22Rv1 (cell line): ENCODE data around the gene ANLN.

ENCODE experiments used
- H3K27ac ChIP-seq: fragments of 450-650 bp; 2 replicates; pipeline ENCODE4 v1.5.1; 2017
- CTCF ChIP-seq: fragments of 450-650 bp; IDR thresholded peaks from 2 replicates; pipeline ENCODE4 v1.5.1; 2017; ENCODE audit warnings: mild to moderate bottlenecking
- ZFX ChIP-seq: fragments of 450-650 bp; IDR thresholded peaks from 2 replicates; pipeline ENCODE4 v1.6.1; 2017; ENCODE audit warnings: antibody characterized with exemption, borderline replicate concordance

The ANLN gene

DNA sequence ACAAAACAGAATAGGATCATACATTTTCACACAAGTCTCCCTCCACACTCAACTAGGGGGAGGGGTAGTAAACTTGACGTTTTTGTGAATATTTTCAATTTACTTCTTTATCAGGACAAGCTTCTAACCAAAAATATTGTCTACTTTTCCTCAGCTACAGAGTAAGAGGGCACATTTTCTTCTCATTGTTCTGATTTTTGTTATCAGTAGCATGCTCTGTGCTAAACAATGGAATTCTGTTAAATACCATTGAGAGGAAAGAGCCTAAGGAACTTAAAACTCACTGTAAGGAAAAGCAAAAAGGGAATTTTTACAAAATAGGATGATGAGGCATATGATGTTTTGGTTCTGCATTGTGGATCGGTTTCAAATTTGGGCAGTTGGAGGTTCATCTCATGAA is 41.2 kb downstream of the ANLN start:
- no peak overlapping the region for H3K27ac ChIP-seq
- no peak for TF ChIP-seq CTCF
- TF ChIP-seq ZFX = no peak

GRCh38 chr7:36438211-36438610 is 48.5 kb downstream of the ANLN start:
- no peak overlapping the region for H3K27ac ChIP-seq
- TF ChIP-seq CTCF = no peak
- TF ChIP-seq ZFX = no peak

DNA sequence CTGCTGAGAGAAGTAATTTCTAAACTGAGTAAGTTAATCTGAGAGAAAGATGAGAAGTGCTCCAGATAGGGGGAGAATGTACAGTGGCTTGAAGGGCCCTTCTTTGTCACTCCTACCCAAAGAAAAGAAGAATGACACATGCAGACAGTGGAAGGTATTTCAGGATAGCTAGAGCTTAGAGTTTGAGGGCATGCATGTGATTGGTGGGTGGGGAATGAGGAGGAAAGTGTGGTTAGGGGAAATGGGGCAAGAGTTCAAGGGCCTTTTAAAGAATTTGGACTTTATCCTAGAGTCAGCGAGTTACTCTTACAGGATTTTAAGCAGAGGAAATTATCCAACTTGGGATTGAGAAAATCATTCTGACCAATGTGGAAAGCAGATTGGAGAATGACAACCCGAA is 50.0 kb downstream of the ANLN start:
- no peak overlapping the region for H3K27ac ChIP-seq
- TF ChIP-seq CTCF (no peak), ZFX (no peak)

GRCh38 chr7:36440880-36441279 is 51.2 kb downstream of the ANLN start:
- no peak overlapping the region for H3K27ac ChIP-seq
- TF ChIP-seq CTCF (peak; percentile 82), ZFX (no peak)

DNA sequence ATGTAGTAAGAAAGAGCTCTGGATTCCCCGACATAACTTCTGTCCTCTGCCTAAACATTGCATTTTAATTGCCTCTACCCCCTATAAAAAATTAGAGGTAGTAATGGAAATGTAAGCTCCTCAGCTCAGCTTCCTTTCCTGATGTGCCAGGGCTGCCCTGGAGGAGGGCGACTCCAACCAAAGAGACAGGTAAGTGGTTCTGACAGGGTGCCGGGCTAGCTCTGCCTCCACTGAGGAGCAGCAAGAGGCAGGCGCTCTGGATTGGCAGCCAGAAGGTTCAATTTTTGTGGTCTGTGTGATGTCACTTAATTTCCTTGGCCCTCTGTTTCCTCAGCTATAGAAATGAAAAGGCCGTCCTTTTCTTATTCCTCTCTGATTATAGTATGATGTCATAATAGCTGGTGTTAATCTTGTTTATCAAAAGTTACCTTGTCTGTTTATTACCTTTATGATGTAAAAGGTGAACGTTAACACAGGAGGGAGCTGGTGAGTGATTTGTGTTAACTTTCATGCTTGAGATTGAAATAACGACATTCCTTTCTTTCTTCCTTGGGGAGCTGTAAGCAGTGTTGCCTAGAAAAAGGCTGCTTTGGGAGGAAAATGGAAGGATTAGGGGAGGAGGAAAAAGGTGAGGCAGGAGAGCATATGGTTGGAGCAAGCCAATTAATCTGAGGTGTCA is 51.8 kb downstream of the ANLN start:
- no peak overlapping the region for H3K27ac ChIP-seq
- TF ChIP-seq ZFX (no peak), CTCF (no peak)

DNA sequence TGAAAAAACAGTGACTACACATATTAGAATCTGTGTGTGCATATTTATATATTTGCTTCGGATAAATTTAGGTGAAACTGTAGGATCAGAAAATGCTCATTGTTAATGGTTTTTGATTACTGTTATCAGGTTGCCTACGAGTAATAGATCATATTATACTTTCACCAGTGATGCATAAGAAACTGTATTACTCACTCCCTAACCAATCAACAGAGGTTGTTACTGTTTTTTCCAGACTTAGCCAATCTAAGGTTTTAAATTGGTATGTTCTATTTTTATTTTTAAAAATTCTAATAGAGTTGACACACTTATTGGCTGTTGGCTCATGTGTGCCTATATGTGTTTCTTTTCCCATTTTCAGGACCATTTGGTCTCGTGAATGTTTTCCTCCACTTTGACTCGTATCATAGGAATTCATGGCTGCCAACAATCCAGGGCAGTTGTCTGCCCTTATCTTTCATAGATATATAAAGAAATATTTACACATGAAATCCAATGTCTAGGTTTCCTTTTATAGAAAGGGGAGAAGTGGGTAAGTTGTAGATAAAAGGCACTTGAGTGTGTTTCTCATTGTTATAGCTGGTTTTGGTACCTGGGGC is 59.2 kb downstream of the ANLN start:
- no peak overlapping the region for H3K27ac ChIP-seq
- TF ChIP-seq ZFX = no peak

DNA sequence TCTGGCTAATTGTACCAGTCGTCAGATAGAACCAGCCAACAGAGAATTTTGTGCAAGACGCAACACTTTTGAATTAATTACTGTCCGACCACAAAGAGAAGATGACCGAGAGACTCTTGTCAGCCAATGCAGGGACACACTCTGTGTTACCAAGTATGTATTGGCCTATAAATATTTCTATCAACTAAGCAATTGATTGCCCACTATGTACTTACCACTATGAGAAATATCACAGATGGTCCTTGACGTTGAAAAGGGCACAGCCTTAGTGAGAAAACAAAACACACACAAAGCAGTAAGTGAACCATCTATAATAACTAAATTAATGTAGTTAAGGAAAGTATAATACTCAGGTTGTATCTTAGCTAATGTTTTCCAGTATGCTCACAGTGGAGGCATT is 60.0 kb downstream of the ANLN start:
- no peak for TF ChIP-seq CTCF
- TF ChIP-seq ZFX = no peak
- no peak overlapping the region for H3K27ac ChIP-seq

DNA sequence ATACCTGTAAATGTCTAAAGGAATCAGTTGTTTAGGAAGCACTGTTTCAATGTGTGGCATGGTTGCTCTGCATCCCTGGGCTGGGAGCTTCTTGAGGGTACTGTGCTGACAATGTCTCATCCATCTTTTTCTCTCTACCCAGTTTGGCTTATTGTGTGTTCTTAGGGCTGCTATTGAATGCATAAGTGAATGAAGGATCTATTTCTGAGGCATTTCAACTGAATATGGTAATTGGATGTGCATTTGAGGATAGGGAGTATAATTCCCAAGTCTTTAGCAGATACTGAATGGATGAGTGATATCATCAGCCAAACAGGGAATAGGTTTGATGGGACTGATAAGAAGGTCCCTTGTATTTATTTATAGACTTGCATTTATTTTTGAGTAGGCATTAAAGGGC is 64.1 kb downstream of the ANLN start:
- no peak overlapping the region for H3K27ac ChIP-seq
- no peak for TF ChIP-seq CTCF
- TF ChIP-seq ZFX = no peak
